ENCODE results near the gene FOXB2. TPM values are rescaled to one million over a fixed set of nuclear protein-coding genes. Genes with fewer than 3 reads are reported as not detected.
"Not testable (repeated sequence)": the region's sequence is repeated elsewhere in the genome, so short reads cannot be mapped to it uniquely, and the experiment has no call there.

FOXB2 gene
- total RNA-seq (2021; fragmentation: NEBNext Ultra II Directional; extraction: Animal tissue kit (Norgen Biotek cat#: 25700)) = not detected
- long read RNA-seq = 0 reads

- H3K4me1 Mint-ChIP-seq (ENCODE audit: low read depth) = peaks cover 11% of the 10 kb centered on the region
- no peak for DNase-seq
- no peaks in the 10 kb centered on the region for H3K36me3 Mint-ChIP-seq (ENCODE audit: low read depth)
- peaks cover 4% of the 10 kb centered on the region; the same call in 1 of the 2 replicates for H3K9me3 Mint-ChIP-seq
- H3K27ac Mint-ChIP-seq = no peak within 1 kb of the TSS
- H3K4me3 Mint-ChIP-seq = no peak within 1 kb of the TSS; the same call in 1 of the 2 replicates
- TF ChIP-seq CTCF (IDR thresholded peaks at IDR 0.05) = no peak
- H3K27me3 Mint-ChIP-seq (ENCODE audit: insufficient read depth) = peaks cover 81% of the 10 kb centered on the region
Observed at GRCh38 chr9:77019236-77019925, at the start of gene FOXB2. Gene FOXB2, plus strand, starts transcription at chr9:77019655. Its CDS starts 0 bp downstream, at chr9:77019655.

- DNase-seq = no peak
- Mint-ChIP-seq H3K36me3 (ENCODE audit: low read depth) (no peaks in the 10 kb centered on the region), H3K9me3 (no peaks in the 10 kb centered on the region), H3K4me3 (no peak overlapping the region), H3K27me3 (ENCODE audit: insufficient read depth) (peaks cover 6% of the 10 kb centered on the region; the same call in 1 of the 2 replicates), H3K4me1 (ENCODE audit: low read depth) (no peaks in the 10 kb centered on the region), H3K27ac (no peak overlapping the region)
- TF ChIP-seq CTCF (IDR thresholded peaks at IDR 0.05) = no peak
Observed at GRCh38 chr9:76969716-76970115, 49.7 kb upstream of the FOXB2 start.

GRCh38 chr9:76978831-76979230 is 40.6 kb upstream of the FOXB2 start:
- not testable (repeated sequence) for H3K4me1 Mint-ChIP-seq (ENCODE audit: low read depth); H3K36me3 Mint-ChIP-seq (ENCODE audit: low read depth); H3K9me3 Mint-ChIP-seq; H3K27ac Mint-ChIP-seq; DNase-seq; H3K4me3 Mint-ChIP-seq
- peaks cover 12% of the 10 kb centered on the region for H3K27me3 Mint-ChIP-seq (ENCODE audit: insufficient read depth)

GRCh38 chr9:76980566-76980965 is 38.9 kb upstream of the FOXB2 start:
- no peak overlapping the region for H3K27ac Mint-ChIP-seq
- DNase-seq = no peak
- TF ChIP-seq CTCF (IDR thresholded peaks at IDR 0.05) = no peak
- H3K4me1 Mint-ChIP-seq (ENCODE audit: low read depth) = no peaks in the 10 kb centered on the region
- H3K9me3 Mint-ChIP-seq = no peaks in the 10 kb centered on the region
- no peaks in the 10 kb centered on the region for H3K36me3 Mint-ChIP-seq (ENCODE audit: low read depth)
- no peak overlapping the region for H3K4me3 Mint-ChIP-seq
- peaks cover 9% of the 10 kb centered on the region for H3K27me3 Mint-ChIP-seq (ENCODE audit: insufficient read depth)

GRCh38 chr9:76984486-76984885 is 35.0 kb upstream of the FOXB2 start:
- no peaks in the 10 kb centered on the region for H3K36me3 Mint-ChIP-seq (ENCODE audit: low read depth)
- no peak overlapping the region for H3K4me3 Mint-ChIP-seq
- H3K9me3 Mint-ChIP-seq = no peaks in the 10 kb centered on the region
- H3K27me3 Mint-ChIP-seq (ENCODE audit: insufficient read depth) = no peaks in the 10 kb centered on the region
- no peak for DNase-seq
- no peak for TF ChIP-seq CTCF (IDR thresholded peaks at IDR 0.05)
- no peaks in the 10 kb centered on the region for H3K4me1 Mint-ChIP-seq (ENCODE audit: low read depth)
- no peak overlapping the region for H3K27ac Mint-ChIP-seq

- Mint-ChIP-seq H3K4me3 (no peak overlapping the region), H3K9me3 (no peaks in the 10 kb centered on the region), H3K27me3 (ENCODE audit: insufficient read depth) (peaks cover under 1% of the 10 kb centered on the region; the same call in 1 of the 2 replicates)
Observed at GRCh38 chr9:76985581-76985980, 33.9 kb upstream of the FOXB2 start.

More at GRCh38 chr9:76985581-76985980, 33.9 kb upstream of the FOXB2 start:
- Mint-ChIP-seq H3K27ac (no peak overlapping the region), H3K36me3 (ENCODE audit: low read depth) (no peaks in the 10 kb centered on the region), H3K4me1 (ENCODE audit: low read depth) (no peaks in the 10 kb centered on the region)
- no peak for DNase-seq
- TF ChIP-seq CTCF (IDR thresholded peaks at IDR 0.05) = no peak

Measured in HFFc6 (cell line).